Mucosa of descending colon (tissue), 3 donors: ENCODE data around the gene POLA2. TPM values are rescaled to one million over a fixed set of nuclear protein-coding genes. Genes with fewer than 3 reads are reported as not detected.

Source experiments
- ATAC-seq: fragments of 200-7000 bp; cut with Tn5 transposase; one replicate; pipeline ENCODE4 v1.9.1; 2020; ENCODE audit warnings: mild to moderate bottlenecking, moderate library complexity
- DNase-seq, 3 donors: peaks; one replicate each; pipeline ENCODE4 v3.0.0-alpha.2; 2020
- H3K36me3 ChIP-seq: fragments of 200-600 bp; one replicate; pipeline ENCODE4 v1.8.0; 2021; ENCODE audit warnings: low read depth, mild to moderate bottlenecking
- H3K4me1 ChIP-seq: fragments of 200-600 bp; one replicate; pipeline ENCODE4 v1.8.0; 2021; ENCODE audit warnings: low read depth, mild to moderate bottlenecking
- H3K4me3 ChIP-seq: fragments of 200-600 bp; one replicate; pipeline ENCODE4 v1.8.0; 2021; ENCODE audit warnings: mild to moderate bottlenecking
- H3K9me3 ChIP-seq: fragments of 200-600 bp; one replicate; pipeline ENCODE4 v1.8.0; 2021; ENCODE audit warnings: mild to moderate bottlenecking
- intact Hi-C, 2 donors: fragments of 100-400 bp; cut with DNase I in 1 of 2; cut with micrococcal nuclease in 1 of 2; formaldehyde crosslinking; loops; one replicate each; pipeline versions ENCODE4 v1.11.0 to v1.11.1; 2022; cut with DNase I, micrococcal nuclease
- total RNA-seq, 3 donors: library from RNA; stranded (reverse); fragmentation: NEBNext Ultra II Directional in 2 of 3; extraction: Animal tissue kit (Norgen Biotek cat#: 25700) in 2 of 3; gene quantifications; one replicate each; pipeline versions ENCODE4 v1.2.1 to v1.2.4, GENCODE V29; 2021 to 2023
- TF ChIP-seq, protein P1 (sequence below): fragments of 200-600 bp; IDR thresholded peaks from one replicate; pipeline ENCODE4 v1.8.0; 2022; ENCODE audit warnings: antibody characterized with exemption, mild to moderate bottlenecking
- donor health status: DM: no; HTN: no; CAD: no; lungs with moderate emphysema.
- donor health status: DM: no; HTN: no; CAD: no.
- donor health status: DM: no; HTN: yes; CAD: no.

The POLA2 gene
- total RNA-seq, 3 donors from 2014 or later, result 8.9 to 14.4 (median 11.4) TPM

DNA sequence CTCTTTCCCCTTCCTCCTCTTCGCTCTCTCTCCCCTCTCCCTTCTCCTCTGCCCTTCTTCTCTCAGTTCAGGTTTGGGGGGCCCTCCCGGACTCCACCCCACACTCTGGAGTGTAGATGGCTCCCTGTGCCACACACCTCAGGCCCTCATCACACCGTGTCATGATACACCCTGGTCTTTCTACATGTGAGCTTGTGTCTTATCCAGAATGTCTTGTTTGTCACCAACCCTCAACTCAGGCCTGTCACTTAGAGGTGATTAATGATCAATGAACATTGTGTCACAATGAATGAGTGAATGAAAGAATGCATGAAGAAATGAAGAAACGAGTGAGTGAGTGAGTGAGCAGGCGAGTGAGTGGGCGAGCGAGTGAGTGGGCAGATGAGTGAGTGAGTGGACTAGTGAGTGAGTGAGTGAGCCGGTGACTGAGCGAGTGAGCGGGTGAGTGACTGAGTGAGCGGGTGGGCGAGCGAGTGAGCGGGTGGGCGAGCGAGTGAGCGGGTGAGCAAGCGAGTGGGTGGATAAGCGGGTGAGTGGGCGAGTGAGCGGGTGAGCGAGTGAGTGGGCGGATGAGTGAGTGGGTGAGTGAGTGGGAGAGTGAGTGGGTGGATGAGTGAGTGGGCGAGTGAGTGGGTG, 46.2 kb upstream of the POLA2 start:
- ATAC-seq (no peak), DNase-seq (no peak)
- intact Hi-C loops, result no loop called here

DNA sequence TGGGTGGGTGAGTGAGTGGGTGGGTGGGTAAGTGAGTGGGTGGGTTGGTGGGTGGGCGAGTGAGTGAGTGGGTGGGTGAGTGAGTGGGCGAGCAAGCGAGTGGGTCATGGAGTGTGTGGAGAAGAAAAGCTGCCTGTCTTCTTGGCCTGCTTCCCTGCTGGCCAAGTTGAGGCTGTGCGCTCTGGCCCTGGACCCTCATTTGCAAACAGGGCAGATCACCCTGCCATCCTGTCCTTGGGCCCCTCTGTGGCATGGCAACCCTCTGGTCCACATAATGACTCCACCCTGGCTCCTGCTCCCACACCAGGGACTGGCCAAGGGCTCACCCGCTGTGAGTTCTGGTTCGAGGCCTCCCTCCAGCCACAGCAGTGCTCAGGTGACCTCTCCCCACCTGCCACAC, 44.9 kb upstream of the POLA2 start:
- Histone ChIP-seq H3K4me3 (no peak overlapping the region), H3K9me3 (no peaks in the 10 kb centered on the region), H3K36me3 (no peaks in the 10 kb centered on the region), H3K4me1 (no peaks in the 10 kb centered on the region)
- no peak for ATAC-seq
- no peak for DNase-seq
- intact Hi-C loops, result no loop called here
- TF ChIP-seq, protein P1, sequence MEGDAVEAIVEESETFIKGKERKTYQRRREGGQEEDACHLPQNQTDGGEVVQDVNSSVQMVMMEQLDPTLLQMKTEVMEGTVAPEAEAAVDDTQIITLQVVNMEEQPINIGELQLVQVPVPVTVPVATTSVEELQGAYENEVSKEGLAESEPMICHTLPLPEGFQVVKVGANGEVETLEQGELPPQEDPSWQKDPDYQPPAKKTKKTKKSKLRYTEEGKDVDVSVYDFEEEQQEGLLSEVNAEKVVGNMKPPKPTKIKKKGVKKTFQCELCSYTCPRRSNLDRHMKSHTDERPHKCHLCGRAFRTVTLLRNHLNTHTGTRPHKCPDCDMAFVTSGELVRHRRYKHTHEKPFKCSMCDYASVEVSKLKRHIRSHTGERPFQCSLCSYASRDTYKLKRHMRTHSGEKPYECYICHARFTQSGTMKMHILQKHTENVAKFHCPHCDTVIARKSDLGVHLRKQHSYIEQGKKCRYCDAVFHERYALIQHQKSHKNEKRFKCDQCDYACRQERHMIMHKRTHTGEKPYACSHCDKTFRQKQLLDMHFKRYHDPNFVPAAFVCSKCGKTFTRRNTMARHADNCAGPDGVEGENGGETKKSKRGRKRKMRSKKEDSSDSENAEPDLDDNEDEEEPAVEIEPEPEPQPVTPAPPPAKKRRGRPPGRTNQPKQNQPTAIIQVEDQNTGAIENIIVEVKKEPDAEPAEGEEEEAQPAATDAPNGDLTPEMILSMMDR, result no peak

More for the DNA sequence above, 46.2 kb upstream of the POLA2 start:
- TF ChIP-seq, protein P1, result no peak
- peaks cover 2% of the 10 kb centered on the region for H3K36me3 ChIP-seq
- no peaks in the 10 kb centered on the region for H3K4me1 ChIP-seq
- H3K9me3 ChIP-seq, result no peaks in the 10 kb centered on the region
- no peak overlapping the region for H3K4me3 ChIP-seq

DNA sequence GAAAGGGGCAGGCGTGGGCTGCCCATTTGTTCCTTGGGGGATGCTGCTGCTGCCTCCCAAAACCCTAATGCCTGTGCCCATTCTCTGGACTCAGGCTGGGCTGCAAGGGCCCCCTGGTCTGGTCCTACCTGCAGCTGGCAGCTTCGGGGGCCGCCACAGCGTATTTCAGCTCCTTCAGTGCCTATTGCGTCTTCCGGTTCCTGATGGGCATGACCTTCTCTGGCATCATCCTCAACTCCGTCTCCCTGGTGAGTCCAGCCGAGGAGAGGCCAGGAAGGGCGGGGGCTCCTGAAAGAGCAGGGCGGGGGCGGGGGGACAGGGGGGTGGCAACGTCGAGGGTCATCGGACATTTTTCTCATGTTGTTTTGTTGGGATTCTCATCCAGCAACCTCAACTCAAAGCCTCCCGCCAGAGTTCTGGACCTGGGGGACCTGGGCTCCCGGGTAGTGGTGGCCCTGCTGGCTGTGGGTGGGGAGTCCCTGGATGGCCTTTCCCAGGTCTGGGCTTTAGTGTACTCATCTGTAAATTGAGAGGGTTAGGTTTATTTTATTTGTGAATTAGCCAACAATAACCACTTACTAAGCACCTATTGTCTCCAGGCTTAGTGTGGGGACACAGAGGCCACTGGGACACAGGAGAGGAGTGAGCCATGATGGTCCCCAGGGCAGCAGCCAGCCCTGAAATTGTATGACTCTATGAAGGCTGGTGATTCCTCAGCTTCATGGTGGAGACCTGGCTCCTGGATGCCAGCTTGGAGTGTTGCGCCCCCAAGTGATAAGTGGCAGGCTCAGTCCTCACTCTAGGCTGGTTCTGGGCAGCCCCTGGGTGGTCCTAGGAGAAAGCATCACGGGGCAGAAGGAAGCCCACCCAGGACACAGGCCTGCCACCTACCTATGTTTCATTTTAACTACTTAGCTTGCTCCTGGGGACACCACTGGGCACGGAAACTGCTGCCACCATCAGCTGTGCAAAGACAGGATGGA, 44.0 kb upstream of the POLA2 start:
- H3K36me3 ChIP-seq, result no peaks in the 10 kb centered on the region
- TF ChIP-seq, protein P1, result no peak
- no peak for ATAC-seq
- H3K4me3 ChIP-seq, result no peak overlapping the region
- intact Hi-C loops, result no loop called here
- no peaks in the 10 kb centered on the region for H3K4me1 ChIP-seq
- no peak for DNase-seq
- H3K9me3 ChIP-seq, result no peaks in the 10 kb centered on the region

DNA sequence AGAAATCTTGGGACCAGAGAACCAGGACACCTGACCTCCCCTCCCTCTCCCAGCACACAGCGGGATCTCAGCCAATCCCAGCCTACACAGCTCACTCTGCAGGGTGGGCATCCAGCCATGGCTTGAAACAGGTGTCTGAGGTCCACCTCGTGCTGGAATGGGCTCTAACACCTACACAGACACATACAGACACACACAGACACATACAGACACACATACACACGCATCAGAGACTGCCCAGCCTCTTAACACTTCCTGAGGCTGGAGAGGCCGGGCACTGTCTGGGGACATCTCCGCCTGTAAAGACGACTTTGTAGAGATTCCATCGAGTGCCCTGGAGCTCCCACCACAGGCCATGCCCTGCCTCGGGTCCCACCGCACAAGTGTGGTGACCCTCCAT, 43.3 kb upstream of the POLA2 start:
- Histone ChIP-seq H3K4me1 (no peaks in the 10 kb centered on the region), H3K4me3 (no peak overlapping the region), H3K9me3 (no peaks in the 10 kb centered on the region), H3K36me3 (no peaks in the 10 kb centered on the region)
- intact Hi-C loops, result no loop called here
- DNase-seq, result no peak
- TF ChIP-seq, protein P1, result no peak
- no peak for ATAC-seq

DNA sequence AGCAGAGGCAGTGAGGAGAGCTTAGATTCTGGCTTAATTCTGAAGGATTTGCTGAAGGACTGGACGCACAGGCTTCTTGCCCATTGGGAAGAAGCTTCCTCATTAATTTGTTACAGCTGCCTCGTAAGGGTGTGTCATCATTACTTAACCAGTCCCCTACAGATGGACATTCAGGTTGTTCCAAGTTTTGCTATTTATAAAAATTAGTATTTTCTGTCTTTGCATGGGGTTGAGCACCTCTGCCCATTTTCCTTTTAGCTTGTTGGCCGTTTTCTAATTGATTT, 41.9 kb upstream of the POLA2 start:
- H3K9me3 ChIP-seq, result no peaks in the 10 kb centered on the region
- no peaks in the 10 kb centered on the region for H3K36me3 ChIP-seq
- no peak overlapping the region for H3K4me3 ChIP-seq
- intact Hi-C loops, result no loop called here
- DNase-seq (no peak), ATAC-seq (no peak)
- no peaks in the 10 kb centered on the region for H3K4me1 ChIP-seq
- TF ChIP-seq, protein P1, result no peak
